ENCODE data around the gene NLRC5.

GRCh38 chr16:57110937-57111336, 121.6 kb downstream of the NLRC5 start:
- TF ChIP-seq, protein P1, sequence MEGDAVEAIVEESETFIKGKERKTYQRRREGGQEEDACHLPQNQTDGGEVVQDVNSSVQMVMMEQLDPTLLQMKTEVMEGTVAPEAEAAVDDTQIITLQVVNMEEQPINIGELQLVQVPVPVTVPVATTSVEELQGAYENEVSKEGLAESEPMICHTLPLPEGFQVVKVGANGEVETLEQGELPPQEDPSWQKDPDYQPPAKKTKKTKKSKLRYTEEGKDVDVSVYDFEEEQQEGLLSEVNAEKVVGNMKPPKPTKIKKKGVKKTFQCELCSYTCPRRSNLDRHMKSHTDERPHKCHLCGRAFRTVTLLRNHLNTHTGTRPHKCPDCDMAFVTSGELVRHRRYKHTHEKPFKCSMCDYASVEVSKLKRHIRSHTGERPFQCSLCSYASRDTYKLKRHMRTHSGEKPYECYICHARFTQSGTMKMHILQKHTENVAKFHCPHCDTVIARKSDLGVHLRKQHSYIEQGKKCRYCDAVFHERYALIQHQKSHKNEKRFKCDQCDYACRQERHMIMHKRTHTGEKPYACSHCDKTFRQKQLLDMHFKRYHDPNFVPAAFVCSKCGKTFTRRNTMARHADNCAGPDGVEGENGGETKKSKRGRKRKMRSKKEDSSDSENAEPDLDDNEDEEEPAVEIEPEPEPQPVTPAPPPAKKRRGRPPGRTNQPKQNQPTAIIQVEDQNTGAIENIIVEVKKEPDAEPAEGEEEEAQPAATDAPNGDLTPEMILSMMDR (IDR thresholded peaks at IDR 0.05 in 2 of 3, conservative IDR thresholded peaks at IDR 0.05 in 1 of 3; ENCODE audit: insufficient read depth in 2 of 3, low read depth in 1 of 3, low read length in 3 of 3), result no peak
- no peak for TF ChIP-seq IRF9 (tag; IDR thresholded peaks at IDR 0.05)
